ENCODE measurements around the gene OLFML2A.

The OLFML2A gene

DNA sequence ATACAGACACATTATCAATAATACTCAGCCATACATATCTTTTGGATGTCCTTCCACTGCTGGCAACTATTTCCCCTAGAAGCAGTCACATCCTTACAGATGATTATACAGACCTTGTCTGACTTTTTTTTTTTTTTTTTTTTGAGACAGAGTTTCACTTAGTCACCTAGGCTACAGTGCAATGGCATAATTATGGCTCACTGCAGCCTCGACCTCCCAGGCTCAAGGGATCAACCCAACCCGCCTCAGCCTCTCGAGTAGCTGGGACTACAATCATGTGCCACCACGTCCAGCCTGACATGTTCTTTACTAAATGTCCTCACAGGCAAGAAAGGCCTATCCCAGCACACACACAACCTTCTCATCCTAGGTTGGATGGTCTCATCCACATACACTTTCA lies 29.9 kb upstream of the OLFML2A start:
- TF ChIP-seq, protein P1, sequence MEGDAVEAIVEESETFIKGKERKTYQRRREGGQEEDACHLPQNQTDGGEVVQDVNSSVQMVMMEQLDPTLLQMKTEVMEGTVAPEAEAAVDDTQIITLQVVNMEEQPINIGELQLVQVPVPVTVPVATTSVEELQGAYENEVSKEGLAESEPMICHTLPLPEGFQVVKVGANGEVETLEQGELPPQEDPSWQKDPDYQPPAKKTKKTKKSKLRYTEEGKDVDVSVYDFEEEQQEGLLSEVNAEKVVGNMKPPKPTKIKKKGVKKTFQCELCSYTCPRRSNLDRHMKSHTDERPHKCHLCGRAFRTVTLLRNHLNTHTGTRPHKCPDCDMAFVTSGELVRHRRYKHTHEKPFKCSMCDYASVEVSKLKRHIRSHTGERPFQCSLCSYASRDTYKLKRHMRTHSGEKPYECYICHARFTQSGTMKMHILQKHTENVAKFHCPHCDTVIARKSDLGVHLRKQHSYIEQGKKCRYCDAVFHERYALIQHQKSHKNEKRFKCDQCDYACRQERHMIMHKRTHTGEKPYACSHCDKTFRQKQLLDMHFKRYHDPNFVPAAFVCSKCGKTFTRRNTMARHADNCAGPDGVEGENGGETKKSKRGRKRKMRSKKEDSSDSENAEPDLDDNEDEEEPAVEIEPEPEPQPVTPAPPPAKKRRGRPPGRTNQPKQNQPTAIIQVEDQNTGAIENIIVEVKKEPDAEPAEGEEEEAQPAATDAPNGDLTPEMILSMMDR (IDR thresholded peaks at IDR 0.05) = no peak
- no peak overlapping the region for H3K4me2 ChIP-seq (ENCODE audit: low read length)
- H3K9ac ChIP-seq = no peak overlapping the region
- H3K4me1 ChIP-seq = no peaks in the 10 kb centered on the region
- no peaks in the 10 kb centered on the region for H3K9me3 ChIP-seq (ENCODE audit: control insufficient read depth, low read length)
- no peak overlapping the region for H3K4me3 ChIP-seq (ENCODE audit: low read depth, low read length)
- no peaks in the 10 kb centered on the region for H3K36me3 ChIP-seq (ENCODE audit: control insufficient read depth, insufficient read depth, low read length)
- H3K79me2 ChIP-seq = no peaks in the 10 kb centered on the region
- H3K27me3 ChIP-seq (ENCODE audit: control insufficient read depth, insufficient read depth, low read length) = no peaks in the 10 kb centered on the region
- H3K27ac ChIP-seq = no peak overlapping the region
- no peak overlapping the region for H2AFZ ChIP-seq

DNA sequence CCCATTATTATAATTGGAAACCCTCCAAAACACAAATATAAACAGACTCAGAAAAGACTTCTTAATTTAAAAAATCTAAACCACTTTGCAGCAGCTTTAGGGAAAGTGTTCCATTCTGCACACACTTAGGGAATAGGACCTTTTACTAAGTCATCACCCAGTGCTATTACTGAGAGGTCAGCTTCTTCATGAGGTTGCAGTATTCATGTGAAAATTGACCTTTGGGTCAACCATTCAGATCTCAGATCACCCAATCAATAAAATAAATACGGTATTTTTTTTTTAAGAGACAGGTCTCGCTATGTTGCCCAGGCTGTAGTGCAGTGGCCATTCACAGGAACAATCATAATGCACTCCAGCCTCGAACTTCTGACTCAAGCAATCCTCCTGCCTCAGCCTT lies 27.6 kb upstream of the OLFML2A start:
- no peaks in the 10 kb centered on the region for H3K27me3 ChIP-seq (ENCODE audit: control insufficient read depth, insufficient read depth, low read length)
- H3K9me3 ChIP-seq (ENCODE audit: control insufficient read depth, low read length) = no peaks in the 10 kb centered on the region
- H3K27ac ChIP-seq = no peak overlapping the region
- no peak overlapping the region for H3K4me3 ChIP-seq (ENCODE audit: low read depth, low read length)
- no peak overlapping the region for H3K4me2 ChIP-seq (ENCODE audit: low read length)
- TF ChIP-seq, protein P1 (IDR thresholded peaks at IDR 0.05) = no peak
- H3K9ac ChIP-seq = no peak overlapping the region
- no peaks in the 10 kb centered on the region for H3K79me2 ChIP-seq
- H3K36me3 ChIP-seq (ENCODE audit: control insufficient read depth, insufficient read depth, low read length) = no peaks in the 10 kb centered on the region
- no peak overlapping the region for H2AFZ ChIP-seq
- no peaks in the 10 kb centered on the region for H3K4me1 ChIP-seq

DNA sequence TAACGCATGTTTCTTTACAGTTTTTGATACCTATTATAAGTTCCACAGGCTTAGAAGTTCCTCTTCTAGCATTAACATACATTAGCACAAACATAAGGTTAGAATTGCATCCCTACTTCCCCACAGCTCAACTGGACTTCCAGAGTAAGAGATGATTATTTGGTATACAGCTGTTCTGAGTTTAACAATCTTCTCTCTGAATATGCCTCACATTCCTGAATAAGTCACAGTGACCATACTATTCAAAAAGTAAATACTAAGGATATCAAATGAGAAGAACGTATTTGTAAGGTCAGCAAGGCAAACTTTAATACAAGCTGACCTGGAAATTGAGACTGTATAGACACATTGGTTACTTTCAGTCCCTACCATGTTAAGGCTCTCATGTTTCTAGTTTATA lies 27.2 kb upstream of the OLFML2A start:
- Histone ChIP-seq H3K4me1 (no peaks in the 10 kb centered on the region), H3K36me3 (ENCODE audit: control insufficient read depth, insufficient read depth, low read length) (no peaks in the 10 kb centered on the region), H3K27me3 (ENCODE audit: control insufficient read depth, insufficient read depth, low read length) (no peaks in the 10 kb centered on the region), H3K9ac (no peak overlapping the region), H3K4me3 (ENCODE audit: low read depth, low read length) (no peak overlapping the region), H3K4me2 (ENCODE audit: low read length) (no peak overlapping the region), H3K9me3 (ENCODE audit: control insufficient read depth, low read length) (no peaks in the 10 kb centered on the region), H3K79me2 (no peaks in the 10 kb centered on the region), H3K27ac (no peak overlapping the region), H2AFZ (no peak overlapping the region)
- TF ChIP-seq, protein P1 (IDR thresholded peaks at IDR 0.05) = no peak

DNA sequence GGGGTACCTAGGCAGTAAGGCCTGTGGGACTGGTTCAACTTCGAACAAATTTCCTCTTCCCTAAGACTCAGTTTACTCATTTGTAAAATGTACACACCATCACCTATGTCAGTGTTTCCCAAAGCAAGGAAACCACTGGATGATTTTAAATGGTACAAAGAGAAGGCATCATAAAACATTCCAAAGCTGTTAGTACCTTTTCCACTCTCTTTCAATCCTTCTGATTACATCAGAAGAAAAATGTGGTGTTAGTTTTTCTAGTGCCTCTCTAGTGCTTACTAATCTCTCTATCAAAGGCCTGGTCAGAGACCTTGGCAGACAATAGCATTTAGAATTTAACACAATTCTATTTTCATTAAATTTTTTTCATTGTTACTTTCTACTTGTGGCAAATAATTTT lies 24.0 kb upstream of the OLFML2A start:
- TF ChIP-seq, protein P1 (IDR thresholded peaks at IDR 0.05) = no peak
- no peak overlapping the region for H3K27ac ChIP-seq
- no peaks in the 10 kb centered on the region for H3K4me1 ChIP-seq
- H3K9me3 ChIP-seq (ENCODE audit: control insufficient read depth, low read length) = no peaks in the 10 kb centered on the region
- no peak overlapping the region for H3K4me2 ChIP-seq (ENCODE audit: low read length)
- no peaks in the 10 kb centered on the region for H3K27me3 ChIP-seq (ENCODE audit: control insufficient read depth, insufficient read depth, low read length)
- no peak overlapping the region for H2AFZ ChIP-seq
- H3K9ac ChIP-seq = no peak overlapping the region
- H3K79me2 ChIP-seq = no peaks in the 10 kb centered on the region
- no peak overlapping the region for H3K4me3 ChIP-seq (ENCODE audit: low read depth, low read length)
- H3K36me3 ChIP-seq (ENCODE audit: control insufficient read depth, insufficient read depth, low read length) = no peaks in the 10 kb centered on the region

DNA sequence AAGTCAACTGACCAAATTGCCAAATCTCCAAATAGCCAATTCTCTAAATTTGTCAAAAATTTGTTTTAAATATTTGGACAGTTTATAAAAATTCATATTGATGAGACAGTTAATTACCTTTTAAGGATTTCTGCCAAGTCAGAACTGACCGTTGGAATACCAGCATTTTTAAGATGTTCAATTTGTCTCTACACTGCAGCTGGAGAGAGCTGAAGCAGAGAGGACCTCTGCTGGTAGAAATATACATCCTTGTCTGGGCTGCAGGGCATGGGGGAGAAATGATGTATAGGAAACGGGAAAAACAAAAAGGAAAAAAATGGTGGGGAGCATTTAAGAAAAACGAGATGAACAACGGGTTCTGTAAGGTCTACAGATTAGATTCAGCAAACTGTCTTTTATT lies 22.6 kb upstream of the OLFML2A start:
- H3K27ac ChIP-seq = no peak overlapping the region
- H3K9ac ChIP-seq = no peak overlapping the region
- TF ChIP-seq, protein P1 (IDR thresholded peaks at IDR 0.05) = no peak
- no peak overlapping the region for H3K4me2 ChIP-seq (ENCODE audit: low read length)
- no peak overlapping the region for H3K4me3 ChIP-seq (ENCODE audit: low read depth, low read length)
- no peak overlapping the region for H2AFZ ChIP-seq
- no peaks in the 10 kb centered on the region for H3K9me3 ChIP-seq (ENCODE audit: control insufficient read depth, low read length)
- no peaks in the 10 kb centered on the region for H3K27me3 ChIP-seq (ENCODE audit: control insufficient read depth, insufficient read depth, low read length)
- H3K4me1 ChIP-seq = no peaks in the 10 kb centered on the region
- H3K79me2 ChIP-seq = no peaks in the 10 kb centered on the region
- no peaks in the 10 kb centered on the region for H3K36me3 ChIP-seq (ENCODE audit: control insufficient read depth, insufficient read depth, low read length)

All from parathyroid adenoma (tissue), 2 donors.